Islet precursor cell (in vitro differentiated cells): ENCODE data around the gene DYNLT2.

Experiments
- DNase-seq: peaks from one replicate; pipeline ENCODE4 v3.0.0-alpha.2; 2018

The DYNLT2 gene

DNA sequence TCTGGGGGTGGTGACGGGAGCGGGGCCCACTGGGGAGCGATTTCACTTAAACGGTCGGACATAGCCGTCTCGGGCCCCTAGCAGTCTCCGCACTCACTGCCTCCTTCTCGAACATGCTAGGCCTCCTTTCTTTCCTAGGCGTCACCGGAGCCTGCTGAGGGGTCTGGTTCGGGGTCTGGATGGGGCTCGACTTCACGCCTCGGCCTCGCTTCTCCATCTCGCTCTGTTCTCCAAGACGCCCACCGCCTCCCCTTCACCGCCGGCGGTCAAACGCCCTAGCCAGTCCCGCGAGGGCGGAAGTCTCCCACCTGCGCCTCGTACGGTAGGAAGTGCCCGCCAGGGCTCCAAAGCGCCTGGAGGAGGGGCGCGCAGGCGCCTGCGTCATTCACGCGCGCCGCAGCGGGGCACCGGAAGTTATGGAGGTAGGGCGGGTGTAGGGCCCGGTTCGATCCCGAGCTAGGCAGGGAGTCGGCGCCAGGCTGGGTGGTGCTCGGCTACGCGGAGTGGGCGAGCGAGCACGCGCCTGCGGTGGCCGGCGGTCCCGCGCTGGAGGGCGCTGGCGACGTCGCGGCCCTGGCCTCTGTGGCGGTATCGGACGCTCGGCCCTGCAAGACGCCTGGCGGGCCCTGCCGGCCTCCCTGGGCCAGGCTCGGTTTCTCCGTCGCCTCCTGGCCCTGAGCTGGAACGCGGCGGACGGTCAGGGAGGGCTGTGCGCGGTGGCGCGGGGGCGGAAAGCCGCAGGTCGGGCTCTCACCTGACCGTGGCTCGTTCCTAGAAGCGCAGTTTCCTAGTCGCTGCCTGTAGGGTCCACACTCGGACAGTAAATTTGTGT, at the start of gene DYNLT2, which contains the start of gene ERMARD:
Gene DYNLT2, minus strand, starts transcription at position 331 of the 832 bp plus-strand sequence. Its CDS starts 114 bp downstream, at position 217.
Gene ERMARD, plus strand, starts transcription at position 381 of the 832 bp plus-strand sequence. Its CDS starts 36 bp downstream, at position 417.
- DNase-seq, result peak; percentile 98

DNA sequence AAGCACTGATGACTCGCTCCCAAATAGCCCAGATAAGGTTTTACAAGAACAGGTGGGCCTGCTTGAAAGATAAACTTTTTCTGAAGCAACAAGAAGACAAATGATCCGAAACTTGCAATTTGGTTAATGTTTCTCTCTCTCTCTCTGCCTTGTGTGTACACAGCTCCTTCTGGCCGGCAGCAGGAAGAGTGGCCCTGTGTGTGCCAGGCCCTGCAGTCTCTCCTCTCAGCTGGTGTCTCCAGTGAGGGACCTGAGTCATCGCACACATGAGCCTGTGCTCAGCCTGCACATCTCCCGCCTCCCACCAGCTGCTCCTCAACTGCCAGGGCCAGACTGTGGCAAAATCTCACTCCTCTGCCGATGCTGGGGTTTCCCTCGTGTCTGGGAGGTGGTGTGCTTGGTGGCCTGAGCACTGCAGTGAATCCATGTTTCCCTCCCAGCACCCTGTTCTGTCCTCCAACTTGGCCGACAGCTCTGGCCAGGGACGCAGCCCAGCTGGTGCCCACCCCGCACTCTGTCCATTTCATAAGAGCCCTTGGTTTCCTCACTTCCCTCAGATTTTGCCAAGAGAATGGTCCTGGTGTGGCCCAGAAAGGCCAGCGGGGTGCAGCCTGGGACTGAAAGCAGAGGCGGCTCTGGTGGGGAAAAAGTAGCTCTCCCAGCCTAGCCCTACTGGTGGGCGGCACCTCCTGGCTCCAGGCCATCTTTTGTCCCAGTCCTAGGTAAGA, 49.5 kb upstream of the DYNLT2 start:
- DNase-seq, result peak; percentile 92

DNA sequence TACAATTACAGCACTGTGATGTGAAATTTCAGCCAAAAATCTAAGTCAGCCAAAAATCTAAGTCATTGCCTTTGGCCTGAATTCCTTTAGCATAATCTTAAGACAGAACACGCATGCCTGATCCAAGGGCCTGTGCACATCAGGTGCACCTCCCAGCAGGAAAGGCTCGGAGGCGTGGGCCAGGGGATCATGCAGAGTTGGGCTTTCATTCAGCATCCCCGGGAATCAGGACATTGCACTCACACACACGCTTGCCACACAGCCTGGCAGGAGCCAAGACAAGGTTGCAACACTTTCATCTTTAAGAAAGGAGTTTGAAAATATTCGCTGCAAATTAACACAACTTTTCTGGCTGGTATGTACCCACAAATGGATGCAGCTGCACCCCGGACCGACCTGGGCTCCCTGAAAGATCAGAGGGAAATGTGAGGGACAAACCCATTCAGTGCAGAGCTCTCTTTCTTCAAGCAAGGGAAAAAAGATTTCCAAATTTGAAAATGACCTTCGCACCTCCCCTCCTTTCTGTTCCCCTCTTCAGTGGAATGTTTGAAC, 48.8 kb upstream of the DYNLT2 start:
- peak; percentile 49 for DNase-seq

DNA sequence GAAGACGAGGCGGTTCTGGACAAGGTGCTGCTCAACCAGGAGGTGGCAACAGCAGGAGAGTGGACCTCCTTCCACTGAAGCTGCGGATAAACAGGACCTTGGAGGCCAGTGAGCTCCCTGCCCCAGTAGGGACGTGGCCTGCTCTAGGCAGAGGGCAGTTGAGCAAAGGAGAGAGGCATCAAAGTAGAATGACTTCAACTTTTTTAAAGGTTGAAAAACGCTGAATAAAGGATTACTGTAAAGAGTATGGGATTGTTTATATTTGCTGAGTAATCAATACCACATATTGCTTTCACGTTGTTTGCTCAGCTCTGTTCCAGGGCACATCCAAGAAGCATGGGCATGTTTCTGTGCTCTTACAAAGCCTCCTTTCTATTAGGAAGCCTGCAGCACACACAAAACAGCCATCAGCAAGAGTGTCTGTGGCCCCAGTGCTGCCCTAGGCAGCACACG, 48.1 kb upstream of the DYNLT2 start:
- peak; percentile 47 for DNase-seq

GRCh38 chr6:169798764-169799473, 47.5 kb upstream of the DYNLT2 start:
- no peak for DNase-seq

- DNase-seq, result peak; percentile 50
Measured at GRCh38 chr6:169795196-169795595, 43.8 kb upstream of the DYNLT2 start.

GRCh38 chr6:169794317-169795055, 43.1 kb upstream of the DYNLT2 start:
- peak; percentile 34 for DNase-seq

DNA sequence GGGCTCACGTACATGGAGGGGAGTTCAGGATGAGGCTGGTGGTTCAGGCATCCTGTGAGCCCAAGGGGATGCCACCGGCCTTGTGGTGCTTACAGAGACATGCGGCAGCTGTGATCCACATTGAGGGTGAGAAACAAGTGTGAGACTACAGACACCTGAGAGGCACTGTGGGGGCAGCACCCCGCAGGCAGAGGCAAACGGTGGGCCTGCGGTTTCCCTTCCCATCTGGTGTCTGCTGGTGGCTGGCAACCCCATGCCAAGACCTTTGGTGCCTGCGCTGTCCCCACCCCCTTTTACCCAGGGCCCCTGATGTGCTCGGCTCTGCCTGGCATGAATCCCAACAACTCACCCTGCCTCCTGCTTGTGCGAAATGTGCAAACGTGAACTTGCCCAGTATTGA, 42.0 kb upstream of the DYNLT2 start:
- DNase-seq, result no peak

- DNase-seq, result peak; percentile 33
Measured at GRCh38 chr6:169792306-169793015, 41.1 kb upstream of the DYNLT2 start.

DNA sequence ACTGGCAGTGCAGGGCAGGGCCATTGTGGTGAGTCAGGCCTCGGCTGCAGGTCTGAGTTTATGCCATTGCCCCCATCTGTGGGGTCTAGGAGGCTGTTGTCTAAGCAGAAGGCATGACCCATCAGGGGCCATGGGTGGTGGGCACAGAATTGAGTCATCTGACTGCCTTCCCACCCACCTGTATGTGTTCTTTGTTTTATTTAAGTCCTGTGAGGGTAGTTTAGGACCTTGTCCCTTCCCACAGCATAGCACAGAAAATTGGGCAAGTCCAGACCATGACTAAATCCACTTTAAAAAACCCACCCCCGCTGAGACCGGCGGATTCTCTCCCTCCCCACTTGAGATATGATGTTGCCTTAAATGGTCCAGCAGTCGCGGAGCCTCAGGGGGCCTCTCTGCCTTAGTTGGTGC, 40.4 kb upstream of the DYNLT2 start:
- peak; percentile 31 for DNase-seq

- DNase-seq, result peak; percentile 87
Measured at GRCh38 chr6:169789944-169790927, 38.9 kb upstream of the DYNLT2 start.

GRCh38 chr6:169789146-169789943, 38.0 kb upstream of the DYNLT2 start:
- DNase-seq, result peak; percentile 51

DNA sequence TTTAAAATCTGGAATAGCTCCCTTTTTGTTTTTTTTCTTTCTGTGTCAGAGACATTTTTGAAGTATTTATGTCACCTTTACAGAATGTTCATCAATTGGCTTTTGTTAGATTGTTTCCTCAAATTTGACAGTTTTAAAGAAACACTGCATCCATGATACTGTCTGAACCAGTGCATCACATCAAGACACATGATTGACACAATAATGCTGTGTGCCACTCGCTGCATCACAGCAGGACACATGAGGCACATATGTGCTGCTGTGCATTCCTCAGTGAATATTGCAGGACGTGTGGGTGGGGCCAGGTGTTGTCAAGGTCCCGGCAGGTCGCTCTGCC, 37.4 kb upstream of the DYNLT2 start:
- no peak for DNase-seq

- DNase-seq, result peak; percentile 14
Measured at GRCh38 chr6:169787797-169788196, 36.4 kb upstream of the DYNLT2 start.

DNA sequence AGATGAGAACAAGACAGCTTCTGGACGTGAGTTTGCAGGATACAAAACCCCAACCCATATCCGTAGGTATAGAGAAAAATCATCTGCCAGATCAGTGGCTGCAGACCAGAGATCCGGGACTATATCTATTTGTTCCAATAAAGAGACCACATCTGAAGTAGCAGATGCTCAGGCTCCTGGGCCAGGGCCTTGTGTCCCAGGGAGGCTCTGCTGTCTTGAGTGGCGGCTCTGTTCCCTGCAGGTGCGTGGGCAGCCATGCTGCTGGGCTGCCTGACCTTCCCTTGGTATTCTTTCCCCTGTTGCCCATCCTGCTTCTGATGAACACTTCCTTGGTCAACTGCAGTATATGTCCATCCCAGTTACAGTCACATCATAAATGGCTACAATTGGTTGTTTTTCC, 35.0 kb upstream of the DYNLT2 start:
- DNase-seq, result peak; percentile 17

- peak; percentile 21 for DNase-seq
Measured at GRCh38 chr6:169785566-169785965, 34.2 kb upstream of the DYNLT2 start.

DNA sequence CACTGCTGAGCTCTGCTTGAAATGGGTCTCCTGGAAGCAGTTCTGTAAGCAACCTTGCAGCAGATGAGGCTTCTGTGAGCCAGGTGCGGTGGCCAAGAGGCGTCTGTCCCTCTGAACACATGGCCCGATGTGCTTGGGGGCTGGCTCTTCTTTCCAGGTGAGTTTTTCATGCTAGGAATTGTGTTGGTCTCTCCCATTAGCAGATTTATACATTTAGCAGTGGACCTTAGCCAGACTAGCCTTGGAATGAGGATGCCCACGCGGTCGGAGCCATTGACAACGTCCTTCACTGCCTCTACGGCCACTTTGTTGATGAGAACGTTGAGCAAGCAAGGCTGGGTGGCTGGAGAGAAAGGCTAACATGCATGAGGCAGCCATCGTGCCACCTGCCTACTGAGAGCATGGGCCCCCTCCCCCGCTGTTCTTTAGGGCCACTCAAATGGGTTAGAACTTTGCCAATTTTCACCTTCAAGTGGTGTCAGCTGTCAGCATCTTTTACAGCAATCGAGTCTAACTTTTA, 33.5 kb upstream of the DYNLT2 start:
- peak; percentile 31 for DNase-seq

GRCh38 chr6:169783971-169784820, 32.8 kb upstream of the DYNLT2 start:
- peak; percentile 45 for DNase-seq
